GM19438 (cell line): ENCODE results near the gene RANBP2.
"Not testable (repeated sequence)": the region's sequence is repeated elsewhere in the genome, so short reads cannot be mapped to it uniquely, and the experiment has no call there.

Experiments
- ATAC-seq: cut with Tn5 transposase; IDR thresholded peaks from one replicate; pipeline ENCODE4 v1.9.1; 2021; ENCODE audit warnings: low read depth; ENCODE audit not compliant: unreplicated experiment

The RANBP2 gene

DNA sequence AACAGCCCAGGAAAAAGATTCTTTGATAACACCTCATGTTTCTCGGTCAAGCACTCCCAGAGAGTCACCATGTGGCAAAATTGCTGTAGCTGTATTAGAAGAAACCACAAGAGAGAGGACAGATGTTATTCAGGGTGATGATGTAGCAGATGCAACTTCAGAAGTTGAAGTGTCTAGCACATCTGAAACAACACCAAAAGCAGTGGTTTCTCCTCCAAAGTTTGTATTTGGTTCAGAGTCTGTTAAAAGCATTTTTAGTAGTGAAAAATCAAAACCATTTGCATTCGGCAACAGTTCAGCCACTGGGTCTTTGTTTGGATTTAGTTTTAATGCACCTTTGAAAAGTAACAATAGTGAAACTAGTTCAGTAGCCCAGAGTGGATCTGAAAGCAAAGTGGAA lies 48.6 kb downstream of the RANBP2 start:
- ATAC-seq: not testable (repeated sequence)

DNA sequence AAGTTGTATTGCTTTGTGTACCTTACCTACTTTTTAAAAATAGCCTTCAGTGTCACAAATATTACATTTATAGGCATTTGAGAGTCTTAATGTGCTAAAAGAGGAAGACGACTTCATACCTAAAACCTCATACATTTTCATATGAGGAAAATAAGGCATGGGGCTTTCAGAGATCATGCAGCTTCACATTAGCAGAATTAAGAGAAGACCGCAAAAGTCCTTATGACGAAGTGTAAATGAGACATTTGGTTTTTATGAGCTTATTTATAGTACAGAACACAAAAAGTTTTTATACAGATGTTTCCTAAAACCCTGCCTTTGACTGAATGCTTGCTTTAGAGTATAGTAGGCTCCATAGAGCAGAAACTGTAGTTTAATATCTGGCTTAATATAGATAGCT lies 57.2 kb downstream of the RANBP2 start:
- no peak for ATAC-seq

DNA sequence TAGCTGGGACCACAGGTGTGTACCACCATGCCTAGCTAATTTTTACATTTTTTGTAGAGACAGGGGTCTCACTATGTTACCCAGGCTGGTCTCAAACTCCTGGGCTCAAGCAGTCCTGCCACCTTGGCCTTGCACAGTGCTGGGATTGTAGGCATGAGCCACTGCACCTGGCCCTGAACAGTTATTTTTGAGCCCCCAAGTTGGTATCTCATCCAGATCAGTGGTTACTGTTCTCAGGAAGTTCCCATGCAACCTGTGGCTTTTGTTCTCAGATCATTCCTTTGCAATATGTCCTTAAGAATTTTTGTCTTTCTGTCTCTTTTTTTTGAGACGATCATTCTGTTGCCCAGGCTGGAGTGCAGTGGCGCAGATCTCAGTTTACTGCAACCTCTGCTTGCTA lies 59.6 kb downstream of the RANBP2 start:
- no peak for ATAC-seq

GRCh38 chr2:108786008-108786353 lies 66.7 kb downstream of the RANBP2 start:
- ATAC-seq: no peak

DNA sequence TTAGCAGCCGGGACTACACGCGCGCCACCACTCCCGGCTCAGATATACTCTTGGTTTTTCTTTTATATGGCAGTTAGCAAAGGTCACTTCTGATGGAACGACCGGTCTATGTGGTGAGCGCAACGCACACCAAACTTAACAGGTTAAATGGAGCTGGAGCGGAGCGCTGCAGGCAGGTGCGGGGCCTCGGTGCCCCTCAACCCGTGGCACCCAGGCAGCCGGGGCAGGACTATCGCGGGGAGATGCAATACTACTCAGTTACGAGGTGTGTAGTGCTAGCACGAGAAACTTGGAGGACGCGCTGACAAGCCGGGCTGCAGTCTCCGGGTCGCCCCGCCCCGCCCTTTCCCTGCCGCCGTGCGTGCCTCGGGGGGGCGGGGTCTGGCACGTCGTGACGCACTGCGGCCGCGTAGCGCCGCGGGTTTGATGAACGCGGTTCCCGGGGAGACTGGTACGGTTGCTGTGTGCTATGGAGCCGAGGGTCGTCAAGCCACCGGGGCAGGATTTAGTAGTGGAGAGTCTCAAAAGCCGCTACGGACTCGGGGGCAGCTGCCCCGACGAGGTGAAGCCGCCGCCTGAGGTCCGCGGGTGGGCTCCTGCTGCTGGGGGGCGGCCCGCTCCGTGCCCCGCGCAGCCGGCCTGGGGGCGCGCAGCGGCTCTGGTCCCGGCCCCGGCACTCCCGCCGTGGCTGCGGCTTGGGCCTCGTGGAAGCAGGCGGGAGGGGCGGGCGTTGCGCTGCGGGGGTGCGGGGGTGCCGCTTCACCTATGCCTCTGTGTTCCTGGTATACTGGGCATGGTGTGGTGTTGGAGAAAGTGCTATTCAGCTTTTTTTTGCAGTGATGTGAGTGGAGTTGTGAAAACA lies 67.3 kb downstream of the RANBP2 start, which contains the start of gene CCDC138:
TSS of gene CCDC138 (plus strand) at position 418 of the 862 bp plus-strand sequence. CDS start at position 470, 52 bp downstream.
- peak; percentile 97 for ATAC-seq

DNA sequence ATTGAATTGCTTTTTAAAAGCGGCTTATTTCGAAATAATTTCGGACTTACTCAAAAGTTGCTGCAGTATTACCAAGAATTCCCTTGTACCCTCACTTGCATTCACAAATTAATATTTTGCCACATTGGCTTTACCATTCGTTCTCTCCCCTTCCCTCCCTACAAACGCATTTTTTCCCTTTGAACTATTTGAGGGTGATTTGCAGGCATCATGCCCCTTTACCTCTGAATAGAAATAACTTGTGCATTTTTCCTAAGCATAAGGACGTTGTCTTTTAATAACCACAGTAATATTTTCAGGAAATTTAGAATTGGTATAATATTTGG lies 67.9 kb downstream of the RANBP2 start:
- ATAC-seq: no peak

DNA sequence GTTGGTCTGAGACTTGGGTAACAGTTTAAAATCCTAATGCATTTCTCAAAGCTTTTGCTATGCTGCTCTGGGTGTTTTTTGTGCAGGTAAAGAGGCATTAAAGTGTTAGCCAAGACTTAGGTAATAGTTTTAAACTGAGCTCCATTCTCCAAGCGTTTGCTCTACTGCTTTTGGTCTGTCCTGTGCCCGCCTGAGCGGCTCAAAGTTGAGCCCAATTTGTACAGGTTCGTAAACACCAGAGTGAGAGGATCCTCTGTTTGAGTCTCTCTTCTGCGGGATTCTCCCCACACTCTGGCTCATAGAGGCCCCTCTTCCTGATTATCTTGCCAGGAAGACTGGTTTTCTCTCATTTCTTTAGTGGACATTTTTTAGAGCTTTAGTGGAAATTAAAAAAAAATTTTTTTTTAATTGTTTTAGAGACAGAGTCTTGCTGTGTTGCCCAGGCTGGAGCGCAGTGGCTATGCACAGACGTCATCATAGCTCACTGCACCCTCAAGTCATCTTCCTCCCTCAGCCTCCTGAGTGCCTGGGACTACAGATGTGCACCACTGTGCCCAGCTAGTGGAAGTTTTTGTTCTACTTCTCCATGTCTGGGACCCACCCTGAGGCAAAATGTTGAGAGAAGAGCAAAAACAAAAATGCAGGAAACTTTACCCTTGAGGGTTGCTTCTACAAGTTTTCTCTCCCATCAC lies 83.9 kb downstream of the RANBP2 start:
- no peak for ATAC-seq

GRCh38 chr2:108805032-108805431 lies 85.8 kb downstream of the RANBP2 start:
- no peak for ATAC-seq

- no peak for ATAC-seq
Measured at GRCh38 chr2:108805782-108806181, 86.5 kb downstream of the RANBP2 start.

DNA sequence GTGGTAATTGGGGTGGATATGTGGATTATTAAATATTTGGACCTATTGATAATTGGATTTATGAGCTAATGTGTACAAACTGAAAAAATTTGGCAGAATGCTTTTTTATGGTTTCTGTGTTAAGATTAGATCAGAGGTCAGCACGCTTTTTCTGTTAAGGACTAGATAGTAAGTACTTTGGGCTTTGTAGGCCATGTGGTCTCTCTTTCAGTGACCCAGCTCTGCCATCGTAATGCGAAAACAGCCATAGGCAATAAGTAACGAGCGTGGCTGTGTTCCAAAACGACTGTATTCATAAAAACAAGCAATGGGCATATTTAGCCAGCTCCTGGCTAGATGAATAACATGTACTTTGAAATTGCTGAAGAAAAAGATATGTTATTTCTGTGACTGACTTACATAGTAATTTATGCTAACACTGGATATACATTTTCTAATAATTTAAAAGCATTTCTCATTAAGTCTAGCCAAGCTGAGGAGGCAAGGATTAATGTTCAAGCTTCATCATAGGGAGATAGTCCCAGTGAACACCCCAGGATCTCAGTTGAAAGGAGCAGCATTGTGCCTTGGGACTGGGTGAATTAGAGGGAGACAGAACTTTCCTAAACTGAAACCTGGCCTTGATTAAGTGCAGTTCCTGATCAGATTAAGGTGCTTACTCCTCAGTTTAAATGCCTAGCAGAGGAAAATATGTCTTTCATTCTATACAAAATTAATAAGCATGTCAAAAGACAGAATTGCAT lies 87.3 kb downstream of the RANBP2 start:
- no peak for ATAC-seq

DNA sequence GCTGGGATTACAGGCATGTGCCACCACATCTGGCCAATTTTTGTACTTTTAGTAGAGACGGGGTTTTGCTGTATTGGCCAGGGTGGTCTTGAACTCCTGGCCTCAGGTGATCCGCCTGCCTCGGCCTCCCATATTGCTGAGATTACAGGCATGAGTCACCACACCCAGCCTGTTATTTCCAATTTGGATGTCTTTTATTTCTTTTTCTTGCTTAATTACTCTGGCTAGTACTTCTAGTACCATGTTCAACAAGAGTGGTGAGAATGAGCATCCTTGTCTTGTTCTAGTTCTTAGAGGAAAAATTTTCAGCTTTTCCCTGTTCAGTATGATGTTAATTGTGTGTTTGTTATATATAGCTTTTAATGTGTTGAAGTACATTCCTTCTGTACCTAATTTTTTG lies 90.7 kb downstream of the RANBP2 start:
- ATAC-seq: no peak

DNA sequence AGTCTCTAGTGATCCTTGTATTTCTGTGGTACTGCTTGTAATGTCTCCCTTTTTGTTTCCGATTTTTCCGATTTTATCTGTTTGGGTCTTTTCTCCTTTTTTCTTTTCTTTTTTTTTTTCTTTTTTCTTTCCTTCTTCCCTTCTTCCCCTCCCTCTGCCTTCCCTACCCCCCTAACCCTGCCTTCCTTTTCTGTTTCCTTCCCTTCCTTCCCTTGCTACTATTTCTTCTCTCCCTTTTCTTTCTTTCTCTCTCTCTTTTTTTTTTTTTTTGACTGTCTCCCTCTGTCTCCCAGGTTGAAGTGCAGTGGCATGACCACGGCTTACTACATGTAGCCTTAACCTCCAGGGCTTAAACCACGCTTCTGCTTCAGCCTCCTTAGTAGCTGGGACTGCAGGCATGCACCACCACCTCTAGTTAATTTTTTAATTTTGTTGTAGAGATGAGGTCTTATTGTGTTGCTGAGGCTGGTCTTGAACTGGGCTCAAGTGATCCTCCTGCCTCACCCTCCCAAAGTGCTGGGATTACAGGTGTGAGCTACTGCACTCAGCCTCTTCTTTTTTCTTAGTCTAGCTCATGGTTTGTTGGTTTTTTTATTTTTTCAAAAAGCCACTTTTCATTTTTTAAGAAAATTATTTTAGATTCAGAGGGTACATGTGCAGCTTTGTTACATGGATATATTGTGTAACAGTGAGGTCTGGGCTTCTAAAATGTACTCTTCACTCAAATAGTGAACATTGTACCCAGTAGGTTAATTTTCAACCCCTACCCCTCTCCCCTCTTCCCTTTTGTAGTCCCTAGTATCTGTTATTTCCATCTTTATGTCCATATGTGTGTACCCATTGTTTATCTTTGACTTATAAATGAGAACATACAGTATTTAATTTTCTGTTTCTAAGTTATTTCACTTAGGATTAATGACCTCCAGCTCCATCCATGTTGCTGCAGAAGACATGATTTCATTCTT lies 92.0 kb downstream of the RANBP2 start:
- ATAC-seq: no peak

- ATAC-seq: no peak
Measured at GRCh38 chr2:108813732-108814131, 94.5 kb downstream of the RANBP2 start.

GRCh38 chr2:108820482-108820881 lies 101.2 kb downstream of the RANBP2 start:
- no peak for ATAC-seq

- ATAC-seq: no peak
Measured at GRCh38 chr2:108823286-108823685, 104.0 kb downstream of the RANBP2 start.

GRCh38 chr2:108824316-108825070 lies 105.2 kb downstream of the RANBP2 start:
- no peak for ATAC-seq

GRCh38 chr2:108825254-108825653 lies 106.0 kb downstream of the RANBP2 start:
- ATAC-seq: no peak

- ATAC-seq: no peak
Measured at GRCh38 chr2:108825736-108826135, 106.5 kb downstream of the RANBP2 start.

DNA sequence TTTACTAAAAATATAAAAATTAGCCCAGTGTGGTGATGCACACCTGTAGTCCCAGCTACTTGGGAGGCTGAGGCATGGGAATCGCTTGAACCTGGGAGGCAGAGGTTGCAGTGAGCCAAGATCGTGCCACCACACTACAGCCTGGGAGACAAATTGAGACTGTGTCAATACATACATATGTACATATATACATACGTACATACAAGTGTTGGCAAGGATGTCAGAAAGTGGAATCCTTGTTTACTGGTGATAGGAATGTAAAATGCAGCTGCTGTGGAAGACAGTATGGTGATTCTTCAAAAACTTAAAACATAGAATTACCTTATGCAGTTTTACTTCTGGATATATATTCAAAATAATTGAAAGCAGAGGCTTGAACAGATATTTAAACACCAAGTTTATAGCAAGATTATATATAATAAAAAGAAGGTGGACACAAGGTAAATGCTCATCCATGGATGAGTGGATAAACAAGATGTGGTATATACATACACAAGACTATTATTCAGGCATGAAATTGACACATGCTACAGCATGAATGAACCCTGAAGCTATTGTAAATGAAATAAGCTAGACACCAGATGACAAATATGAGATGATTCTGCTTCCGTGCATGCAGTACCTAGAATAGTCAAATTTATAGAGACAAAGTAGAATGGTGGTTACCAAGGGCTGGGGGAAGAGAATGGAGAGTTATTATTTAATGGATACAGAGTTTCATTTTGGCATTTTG lies 110.5 kb downstream of the RANBP2 start:
- no peak for ATAC-seq
